Measurements from ENCODE around the gene BEST1. TPM values are rescaled to one million over a fixed set of nuclear protein-coding genes. Genes with fewer than 3 reads are reported as not detected.
A peak's percentile ranks its signal among the peaks of the same experiment; 100 is the strongest.
"Not testable (repeated sequence)": the region's sequence is repeated elsewhere in the genome, so short reads cannot be mapped to it uniquely, and the experiment has no call there.

BEST1 gene
- total RNA-seq, 1 donor from 2014 or later, result 2.1 TPM

GRCh38 chr11:61949169-61950034, 749 bp upstream of the BEST1 start:
- peak; percentile 92 for DNase-seq

DNA sequence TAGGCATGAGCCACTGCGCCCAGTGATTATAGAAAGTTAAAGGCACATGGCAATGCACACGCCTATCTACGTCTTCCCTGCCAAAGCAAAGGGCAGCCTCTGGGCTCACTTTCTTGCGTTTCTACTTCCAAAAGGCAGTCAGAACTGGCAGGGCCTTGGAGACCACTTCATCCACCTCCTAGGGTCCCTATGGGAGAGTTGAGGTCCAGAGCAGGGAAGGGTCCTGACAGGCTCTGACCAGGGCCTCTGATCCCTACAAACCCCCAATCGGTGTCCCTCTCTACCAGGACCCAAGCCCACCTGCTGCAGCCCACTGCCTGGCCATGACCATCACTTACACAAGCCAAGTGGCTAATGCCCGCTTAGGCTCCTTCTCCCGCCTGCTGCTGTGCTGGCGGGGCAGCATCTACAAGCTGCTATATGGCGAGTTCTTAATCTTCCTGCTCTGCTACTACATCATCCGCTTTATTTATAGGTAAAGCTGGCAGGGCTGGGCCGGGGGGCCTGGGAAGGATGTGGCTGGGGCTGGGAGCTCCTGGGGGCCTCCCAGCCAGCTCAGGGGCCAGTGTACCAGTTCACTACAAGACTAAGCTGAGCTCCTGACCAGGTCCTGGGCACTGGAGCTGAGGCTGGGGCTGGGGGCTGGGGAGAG, 1.5 kb downstream of the BEST1 start:
- no peak for DNase-seq

DNA sequence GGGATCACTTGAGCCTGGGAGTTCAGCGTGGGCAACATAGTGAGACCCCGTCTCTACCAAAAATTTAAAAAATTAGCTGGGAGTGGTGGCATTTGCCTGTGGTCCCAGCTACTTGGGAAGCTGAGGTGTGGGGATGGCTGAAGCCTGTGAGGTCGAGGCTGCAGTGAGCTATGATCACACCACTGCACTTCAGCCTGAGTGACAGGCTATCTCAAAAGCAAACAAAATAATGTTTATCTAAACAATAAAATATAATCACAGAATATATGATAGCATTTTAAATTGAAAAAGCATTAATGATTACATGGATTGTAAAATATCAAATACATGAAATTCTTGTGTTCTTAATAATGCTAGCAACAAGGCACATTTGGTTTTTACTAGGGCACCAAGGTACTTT, 2.7 kb downstream of the BEST1 start:
- DNase-seq, result no peak

DNA sequence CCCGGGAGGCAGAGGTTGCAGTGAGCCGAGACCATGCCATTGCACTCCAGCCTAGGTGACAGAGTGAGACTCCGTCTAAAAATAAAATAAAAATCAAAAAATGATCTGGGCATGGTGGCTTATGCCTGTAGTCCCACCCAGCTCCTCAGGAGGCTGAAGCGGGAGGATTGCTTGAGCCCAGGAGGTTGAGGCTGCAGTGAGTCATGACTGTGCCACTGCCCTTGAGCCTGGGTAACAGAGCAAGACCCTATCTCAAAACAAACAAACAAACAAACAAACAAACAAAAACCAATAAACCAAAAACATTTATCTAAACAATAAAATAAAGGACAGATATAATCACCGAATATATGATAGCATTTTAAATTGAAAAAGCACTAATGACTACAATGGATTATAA, 3.5 kb downstream of the BEST1 start:
- DNase-seq, result not testable (repeated sequence)

DNA sequence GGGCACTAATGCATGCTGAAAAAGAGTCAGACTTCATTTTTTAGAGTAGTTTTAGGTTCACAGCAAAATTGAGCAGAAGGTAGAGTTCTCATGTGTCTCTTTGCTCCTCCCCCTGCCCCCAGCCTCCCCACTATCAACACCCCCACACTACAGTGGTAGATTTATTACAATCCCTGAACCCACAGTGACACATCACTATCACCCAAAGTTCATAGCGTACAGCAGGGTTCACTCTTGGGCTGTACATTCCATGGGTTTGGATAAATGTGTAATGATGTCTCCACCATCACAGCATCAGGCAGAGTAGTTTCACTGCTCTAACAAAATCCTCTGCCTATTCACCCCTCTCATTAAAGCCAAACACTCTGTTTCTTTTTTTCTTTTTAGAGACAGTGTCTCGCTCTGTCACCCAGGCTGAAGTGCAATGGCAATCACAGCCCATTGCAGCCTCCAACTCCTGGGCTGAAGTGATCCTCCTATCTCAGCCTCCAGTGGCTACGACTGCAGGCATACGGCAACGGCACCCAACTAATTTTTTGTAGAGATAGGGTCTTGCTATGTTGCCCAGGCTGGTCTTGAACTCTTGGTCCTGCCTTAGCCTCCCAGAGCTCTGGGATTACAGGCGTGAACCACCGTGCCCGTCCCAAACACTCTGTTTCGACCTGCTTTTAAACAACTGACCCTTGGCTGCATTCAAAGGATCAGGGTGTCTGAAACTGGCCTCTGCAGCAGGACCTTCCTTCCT, 4.1 kb downstream of the BEST1 start:
- DNase-seq, result no peak

- DNase-seq, result peak; percentile 40
Measured at GRCh38 chr11:61954851-61955421, 4.8 kb downstream of the BEST1 start.

GRCh38 chr11:61955422-61956135, 5.4 kb downstream of the BEST1 start:
- DNase-seq, result no peak

DNA sequence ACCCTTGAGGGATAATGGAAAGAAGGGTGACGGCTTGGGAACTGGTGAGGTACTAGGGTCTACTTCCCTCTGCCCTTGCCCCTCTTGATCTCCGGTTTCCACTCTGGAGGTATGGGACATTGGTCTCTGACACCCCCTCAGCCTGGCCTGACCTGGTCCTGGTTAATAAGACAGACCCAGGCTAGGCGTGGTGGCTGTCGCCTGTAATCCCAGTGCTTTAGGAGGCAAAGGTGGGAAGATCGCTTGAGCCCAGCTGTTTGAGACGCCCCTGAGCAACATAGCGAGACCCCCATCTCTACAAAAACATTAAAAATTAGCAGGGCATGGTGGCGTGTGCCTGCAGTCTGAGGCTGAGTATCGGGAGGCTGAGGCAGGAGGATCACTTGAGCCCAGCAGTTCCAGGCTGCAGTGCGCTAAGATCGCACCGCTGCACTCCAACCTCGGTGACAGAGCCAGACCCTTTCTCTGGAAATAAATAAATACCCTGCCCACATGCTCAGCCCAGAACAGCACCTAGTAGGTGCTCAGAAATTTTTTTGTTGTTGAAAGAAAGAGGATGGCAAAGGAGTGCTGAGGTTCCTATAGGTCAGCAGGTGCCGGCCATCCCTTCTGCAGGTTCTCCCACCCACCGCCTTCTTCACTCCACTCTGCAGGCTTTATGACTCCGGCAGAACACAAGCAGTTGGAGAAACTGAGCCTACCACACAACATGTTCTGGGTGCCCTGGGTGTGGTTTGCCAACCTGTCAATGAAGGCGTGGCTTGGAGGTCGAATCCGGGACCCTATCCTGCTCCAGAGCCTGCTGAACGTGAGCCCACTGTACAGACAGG, 6.3 kb downstream of the BEST1 start:
- no peak for DNase-seq

- DNase-seq, result no peak
Measured at GRCh38 chr11:61957021-61957770, 7.0 kb downstream of the BEST1 start.

DNA sequence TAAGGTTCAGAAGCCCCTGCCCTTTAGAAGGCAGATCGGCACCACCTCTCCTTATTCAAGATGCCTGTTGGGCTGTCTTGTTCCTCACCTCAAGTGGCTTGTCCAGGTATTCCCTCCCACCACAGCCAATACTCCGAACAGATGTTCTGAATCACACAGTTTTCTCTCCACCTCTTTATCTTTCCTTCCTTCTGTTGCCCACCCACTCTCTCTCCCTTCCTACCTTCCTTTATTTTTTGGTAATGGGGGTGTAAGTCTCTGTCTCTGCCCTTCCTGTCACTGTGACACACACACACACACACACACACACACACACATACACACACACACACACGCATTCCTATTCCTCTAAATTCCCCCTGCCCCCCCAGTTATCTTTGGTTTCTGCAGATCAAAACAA, 8.4 kb downstream of the BEST1 start:
- no peak for DNase-seq

GRCh38 chr11:61959114-61959513, 9.0 kb downstream of the BEST1 start:
- DNase-seq, result no peak

DNA sequence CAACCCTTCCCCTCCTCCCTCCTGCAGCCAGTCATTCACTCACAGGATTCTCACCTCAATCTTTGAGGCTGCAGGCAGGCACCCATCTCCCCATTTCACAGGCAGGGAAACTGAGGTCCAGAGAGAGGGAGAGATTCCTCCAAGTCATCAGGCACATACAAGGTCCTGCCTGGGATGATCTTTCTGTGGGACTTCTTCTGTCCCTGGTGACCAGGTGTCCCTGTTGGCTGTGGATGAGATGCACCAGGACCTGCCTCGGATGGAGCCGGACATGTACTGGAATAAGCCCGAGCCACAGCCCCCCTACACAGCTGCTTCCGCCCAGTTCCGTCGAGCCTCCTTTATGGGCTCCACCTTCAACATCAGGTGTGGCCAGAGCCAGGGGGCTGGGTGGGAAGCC, 9.5 kb downstream of the BEST1 start:
- DNase-seq, result no peak

DNA sequence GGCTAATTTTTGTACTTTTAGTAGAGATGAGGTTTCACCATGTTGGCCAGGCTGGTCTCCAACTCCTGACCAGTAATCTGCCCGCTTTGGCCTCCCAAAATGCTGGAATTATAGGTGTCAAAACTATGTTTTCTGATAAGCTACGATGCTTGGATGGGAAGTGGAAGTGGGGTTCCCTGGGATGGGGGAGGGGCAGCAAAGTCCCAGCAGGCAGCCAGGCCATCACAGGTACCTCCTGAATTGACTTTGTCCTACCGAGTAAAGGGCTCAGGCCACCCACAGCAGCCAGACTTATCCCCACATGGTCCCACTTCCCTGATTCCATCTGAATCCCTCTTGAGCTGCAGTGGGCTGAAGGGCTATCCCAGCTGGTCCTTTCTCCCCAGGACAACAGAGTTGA, 10.4 kb downstream of the BEST1 start:
- no peak for DNase-seq

- no peak for DNase-seq
Measured at GRCh38 chr11:61961570-61962212, 11.5 kb downstream of the BEST1 start.

DNA sequence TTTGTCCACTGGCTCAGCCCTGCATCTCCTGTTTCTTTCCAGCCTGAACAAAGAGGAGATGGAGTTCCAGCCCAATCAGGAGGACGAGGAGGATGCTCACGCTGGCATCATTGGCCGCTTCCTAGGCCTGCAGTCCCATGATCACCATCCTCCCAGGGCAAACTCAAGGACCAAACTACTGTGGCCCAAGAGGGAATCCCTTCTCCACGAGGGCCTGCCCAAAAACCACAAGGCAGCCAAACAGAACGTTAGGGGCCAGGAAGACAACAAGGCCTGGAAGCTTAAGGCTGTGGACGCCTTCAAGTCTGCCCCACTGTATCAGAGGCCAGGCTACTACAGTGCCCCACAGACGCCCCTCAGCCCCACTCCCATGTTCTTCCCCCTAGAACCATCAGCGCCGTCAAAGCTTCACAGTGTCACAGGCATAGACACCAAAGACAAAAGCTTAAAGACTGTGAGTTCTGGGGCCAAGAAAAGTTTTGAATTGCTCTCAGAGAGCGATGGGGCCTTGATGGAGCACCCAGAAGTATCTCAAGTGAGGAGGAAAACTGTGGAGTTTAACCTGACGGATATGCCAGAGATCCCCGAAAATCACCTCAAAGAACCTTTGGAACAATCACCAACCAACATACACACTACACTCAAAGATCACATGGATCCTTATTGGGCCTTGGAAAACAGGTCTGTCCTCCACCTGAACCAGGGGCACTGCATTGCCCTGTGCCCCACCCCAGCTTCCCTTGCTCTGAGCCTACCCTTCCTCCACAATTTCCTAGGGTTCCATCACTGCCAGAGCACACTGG, 12.3 kb downstream of the BEST1 start:
- no peak for DNase-seq

DNA sequence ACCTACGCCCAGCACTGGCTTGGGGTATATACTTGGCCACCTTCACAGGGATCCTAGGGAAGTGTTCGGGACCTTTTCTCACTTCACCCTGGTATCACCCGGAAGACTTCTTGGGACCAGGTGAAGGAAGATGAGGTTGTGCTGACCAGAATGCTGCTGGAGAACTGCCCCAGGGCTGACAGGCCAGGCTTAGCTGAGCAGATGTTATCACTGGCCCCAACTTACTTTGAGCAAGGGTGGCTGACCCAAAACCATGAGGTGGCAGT, 12.8 kb downstream of the BEST1 start:
- no peak for DNase-seq

- DNase-seq, result no peak
Measured at GRCh38 chr11:61963282-61964057, 13.3 kb downstream of the BEST1 start.

DNA sequence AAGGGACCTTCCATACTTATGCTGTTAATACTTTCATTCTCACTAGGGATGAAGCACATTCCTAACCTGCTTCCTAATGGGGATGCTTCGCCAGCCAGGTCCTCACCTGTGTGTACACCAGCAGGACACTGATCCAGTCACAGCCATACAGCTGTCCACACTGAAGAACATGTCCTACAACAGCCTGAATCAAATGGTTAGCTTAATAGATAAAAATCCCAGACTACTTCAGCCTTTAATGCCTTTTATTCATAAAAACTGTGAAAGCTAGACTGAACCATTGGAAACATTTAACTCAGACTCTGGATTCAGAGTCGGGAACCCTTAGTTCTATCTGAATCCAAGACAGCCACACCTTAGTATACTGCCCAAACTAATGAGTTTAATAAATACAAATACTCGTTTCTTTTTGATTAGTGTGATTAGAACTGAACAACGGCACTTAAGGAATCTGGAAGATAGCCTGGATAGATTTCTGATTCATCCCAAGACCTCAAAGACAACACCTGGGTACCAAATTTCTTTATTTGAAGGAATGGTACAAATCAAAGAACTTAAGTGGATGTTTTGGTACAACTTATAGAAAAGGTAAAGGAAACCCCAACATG, 14.0 kb downstream of the BEST1 start:
- no peak for DNase-seq
